H1 (cell line): ENCODE results near the gene ELF4. TPM values are rescaled to one million over a fixed set of nuclear protein-coding genes. Genes with fewer than 3 reads are reported as not detected.

Experiments
- BRCA1 ChIP-seq: IDR thresholded peaks from 2 replicates; pipeline ENCODE4 v1.6.1; 2012; ENCODE audit warnings: low read depth, low read length, improper control_type of control experiment
- CBX8 ChIP-seq: fragments of 300-800, 300-1000 bp; sonication (generic); IDR thresholded peaks from 2 replicates; pipeline ENCODE4 v1.7.1; 2016; ENCODE audit warnings: low read depth, low read length, borderline replicate concordance
- POLR2A ChIP-seq, 2 experiments: IDR thresholded peaks; 1 replicate in 1 of 2; 2 replicates in 1 of 2; pipeline ENCODE4 v1.6.1; 2011; ENCODE audit warnings: low read depth in 2 of 2, low read length in 2 of 2, mild to moderate bottlenecking in 2 of 2; ENCODE audit errors: control extremely low read depth in 1 of 2
- polyA plus RNA-seq, 7 experiments: library from polyadenylated mRNA; depleted of rRNA in 3 of 7; stranded (reverse) in 5 of 7; unstranded in 2 of 7; fragments of >200 nt in 5 of 7; fragments of 200-250 nt in 2 of 7; gene quantifications; 1 replicate in 5 of 7; 2 replicates in 1 of 7; 4 replicates in 1 of 7; pipeline versions ENCODE4 v1.2.1 to v1.2.3, GENCODE V29; 2011 to 2013; ENCODE audit warnings: missing spikeins in 2 of 7, mixed read lengths in 2 of 7
- total RNA-seq: library from RNA; stranded (reverse); fragmentation: NEBNext Ultra II Directional; extraction: Animal tissue kit (Norgen Biotek cat#: 25700); gene quantifications from 2 replicates; pipeline ENCODE4 v1.2.1, GENCODE V29; 2021

The ELF4 gene
- total and polyA plus RNA-seq, 2 of the 8 experiments (the other 6 are each of a cell fraction or from before 2014, with no cell fraction given) = 1.8 to 2.0 TPM

- TF ChIP-seq CBX8 = no peak
- no peak for TF ChIP-seq BRCA1
- no peak for TF ChIP-seq POLR2A (IDR thresholded peaks at IDR 0.05; ENCODE audit: control extremely low read depth in 1 of 2, low read depth in 2 of 2, low read length in 2 of 2)
These were observed 26.2 kb upstream of the ELF4 start (continued) for GRCh38 chrX:130136496-130136895.
